Keratinocyte (primary cell): Measurements from ENCODE around the gene GRIK4. TPM values are rescaled to one million over a fixed set of nuclear protein-coding genes. Genes with fewer than 3 reads are reported as not detected.

Experiments
- DNase-seq: peaks from one replicate; pipeline ENCODE4 v3.0.0-alpha.2; 2011; ENCODE audit warnings: low read depth, missing footprints, low spot score
- FAIRE-seq: peaks from 2 replicates; lab custom pipeline; 2011; peaks lifted over from hg19 to GRCh38; lab: Jason Lieb, UNC
- H2AFZ ChIP-seq: 2 replicates; pipeline ENCODE4 v1.6.0; 2012; ENCODE audit warnings: low read length, control low read depth, inconsistent platforms; ENCODE audit not compliant: control insufficient read depth
- H3K27ac ChIP-seq: 2 replicates; pipeline ENCODE4 v1.5.1; 2011; ENCODE audit warnings: low read length; ENCODE audit not compliant: control insufficient read depth, insufficient read depth
- H3K27me3 ChIP-seq: 3 replicates; pipeline ENCODE4 v1.6.0; 2011; ENCODE audit warnings: low read length; ENCODE audit not compliant: control insufficient read depth, insufficient read depth; ENCODE audit errors: extremely low read depth
- H3K36me3 ChIP-seq, 2 experiments: 2 replicates in 1 of 2; 3 replicates in 1 of 2; pipeline ENCODE4 v1.5.1; 2011; ENCODE audit warnings: low read length in 2 of 2, mild to moderate bottlenecking in 1 of 2; ENCODE audit not compliant: control insufficient read depth in 2 of 2, insufficient read depth in 2 of 2; ENCODE audit errors: extremely low read depth in 1 of 2
- H3K4me1 ChIP-seq: 3 replicates; pipeline ENCODE4 v1.5.1; 2011; ENCODE audit warnings: low read length; ENCODE audit not compliant: control insufficient read depth, insufficient read depth; ENCODE audit errors: extremely low read depth
- H3K4me2 ChIP-seq: 3 replicates; pipeline ENCODE4 v1.6.0; 2011; ENCODE audit warnings: low read depth, low read length; ENCODE audit not compliant: control insufficient read depth, insufficient read depth; ENCODE audit errors: extremely low read depth
- H3K4me3 ChIP-seq, 3 experiments: fragments of 200-600 bp in 1 of 3; sonication (generic) in 1 of 3; 2 replicates in 2 of 3; 3 replicates in 1 of 3; pipeline ENCODE4 v1.5.1; 2011 to 2016; ENCODE audit warnings: low read length in 3 of 3, mild to moderate bottlenecking in 3 of 3, control low read depth in 2 of 3, inconsistent platforms in 1 of 3, low read depth in 1 of 3, mixed read lengths in 1 of 3, mixed run types in 1 of 3, moderate library complexity in 1 of 3; ENCODE audit not compliant: control insufficient read depth in 2 of 3, insufficient read depth in 2 of 3; ENCODE audit errors: extremely low read depth in 1 of 3
- H3K79me2 ChIP-seq: 2 replicates; pipeline ENCODE4 v1.6.0; 2012; ENCODE audit warnings: low read length; ENCODE audit not compliant: control insufficient read depth, insufficient read depth
- H3K9ac ChIP-seq: 3 replicates; pipeline ENCODE4 v1.6.0; 2011; ENCODE audit warnings: low read length; ENCODE audit not compliant: control insufficient read depth, insufficient read depth; ENCODE audit errors: extremely low read depth
- H3K9me1 ChIP-seq: 3 replicates; pipeline ENCODE4 v1.6.0; 2011; ENCODE audit warnings: low read length; ENCODE audit not compliant: control insufficient read depth, insufficient read depth; ENCODE audit errors: extremely low read depth
- H3K9me3 ChIP-seq: 2 replicates; pipeline ENCODE4 v1.5.1; 2012; ENCODE audit warnings: low read depth, low read length; ENCODE audit not compliant: control insufficient read depth
- H4K20me1 ChIP-seq: 3 replicates; pipeline ENCODE4 v1.6.0; 2011; ENCODE audit warnings: low read length; ENCODE audit not compliant: control insufficient read depth, insufficient read depth; ENCODE audit errors: extremely low read depth
- CTCF ChIP-seq, 3 experiments: IDR thresholded peaks in 1 of 3; conservative IDR thresholded peaks in 1 of 3; optimal IDR thresholded peaks in 1 of 3; 2 replicates in 2 of 3; 3 replicates in 1 of 3; pipeline versions ENCODE3 to v1.5.1; 2011; ENCODE audit warnings: low read length in 3 of 3, mild to moderate bottlenecking in 3 of 3, moderate library complexity in 2 of 3, control low read depth in 1 of 3, inconsistent platforms in 1 of 3; ENCODE audit not compliant: insufficient read depth in 2 of 3; ENCODE audit errors: extremely low read depth in 1 of 3
- EZH2 ChIP-seq: IDR thresholded peaks from one replicate; pipeline ENCODE4 v1.6.1; 2012; ENCODE audit warnings: inconsistent platforms, mild to moderate bottlenecking, low read length, moderate library complexity
- dilution Hi-C: fragments of 300-500 bp; cut with MboI; formaldehyde crosslinking; loops from one replicate; pipeline ENCODE4 v1.7.0; 2020; ENCODE audit warnings: low sequenced_read_pairs; ENCODE audit not compliant: extremely low pct_ligation_motif_present
- polyA plus RNA-seq, 5 experiments: library from polyadenylated mRNA; depleted of rRNA in 3 of 5; stranded (reverse) in 3 of 5; stranded (forward) in 1 of 5; unstranded in 1 of 5; fragments of >200 nt; gene quantifications; 1 replicate in 1 of 5; 2 replicates in 3 of 5; 3 replicates in 1 of 5; pipeline versions ENCODE4 v1.2.1 to v1.2.3, GENCODE V29; 2011 to 2012; ENCODE audit warnings: missing spikeins in 2 of 5, low read depth in 1 of 5, low replicate concordance in 1 of 5

Gene GRIK4
- polyA plus RNA-seq, 1 donor (not counting 4 experiments of a cell fraction or from before 2014, with no cell fraction given) = not detected

DNA sequence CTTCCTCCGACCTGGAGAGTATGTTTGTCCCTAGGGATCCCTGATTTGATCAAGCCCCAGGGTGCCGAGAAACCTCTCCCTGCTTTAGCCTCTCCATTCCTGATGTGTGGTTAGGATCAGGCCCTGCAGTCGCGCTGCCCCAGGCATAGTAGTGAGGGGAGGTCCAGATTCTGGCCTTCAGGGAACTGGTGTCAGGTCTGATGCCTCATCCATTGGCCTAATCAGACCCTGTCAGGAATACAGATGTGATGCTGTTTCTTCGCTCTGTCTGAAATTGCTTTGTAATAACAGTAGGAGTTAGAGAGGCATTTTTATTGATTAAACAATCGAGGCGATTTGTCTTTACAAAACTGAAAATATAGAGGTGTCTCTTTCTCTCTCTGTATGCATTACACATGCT is 75.2 kb downstream of the GRIK4 start:
- no peaks in the 10 kb centered on the region for H3K27me3 ChIP-seq
- FAIRE-seq = no peak
- TF ChIP-seq EZH2 (no peak), CTCF (optimal IDR thresholded peaks at IDR 0.05 in 1 of 3, IDR thresholded peaks at IDR 0.05 in 1 of 3, conservative IDR thresholded peaks at IDR 0.05 in 1 of 3; ENCODE audit: extremely low read depth in 1 of 3, insufficient read depth in 2 of 3, low read length in 3 of 3) (no peak)
- dilution Hi-C loops = no loop called here
- no peak overlapping the region for H3K4me3 ChIP-seq
- H3K79me2 ChIP-seq = no peaks in the 10 kb centered on the region
- H3K36me3 ChIP-seq = no peaks in the 10 kb centered on the region
- no peaks in the 10 kb centered on the region for H4K20me1 ChIP-seq
- DNase-seq = no peak
- H3K27ac ChIP-seq = no peak overlapping the region
- no peak overlapping the region for H3K4me2 ChIP-seq
- no peaks in the 10 kb centered on the region for H3K4me1 ChIP-seq
- H3K9ac ChIP-seq = no peak overlapping the region
- no peaks in the 10 kb centered on the region for H3K9me1 ChIP-seq
- no peaks in the 10 kb centered on the region for H3K9me3 ChIP-seq
- no peak overlapping the region for H2AFZ ChIP-seq

GRCh38 chr11:120587299-120587698 is 75.8 kb downstream of the GRIK4 start:
- no peak overlapping the region for H3K4me2 ChIP-seq
- H3K27me3 ChIP-seq = no peaks in the 10 kb centered on the region
- no peak for FAIRE-seq

More at GRCh38 chr11:120587299-120587698, 75.8 kb downstream of the GRIK4 start:
- no peak for TF ChIP-seq CTCF (optimal IDR thresholded peaks at IDR 0.05 in 1 of 3, IDR thresholded peaks at IDR 0.05 in 1 of 3, conservative IDR thresholded peaks at IDR 0.05 in 1 of 3; ENCODE audit: extremely low read depth in 1 of 3, insufficient read depth in 2 of 3, low read length in 3 of 3)
- no peaks in the 10 kb centered on the region for H4K20me1 ChIP-seq
- H3K9me3 ChIP-seq = no peaks in the 10 kb centered on the region
- H3K27ac ChIP-seq = no peak overlapping the region
- dilution Hi-C loops = no loop called here
- H3K4me3 ChIP-seq = no peak overlapping the region
- no peak for DNase-seq
- H3K9ac ChIP-seq = no peak overlapping the region
- no peaks in the 10 kb centered on the region for H3K4me1 ChIP-seq
- no peaks in the 10 kb centered on the region for H3K79me2 ChIP-seq
- H3K36me3 ChIP-seq = no peaks in the 10 kb centered on the region
- H3K9me1 ChIP-seq = no peaks in the 10 kb centered on the region
- no peak overlapping the region for H2AFZ ChIP-seq
